Loucy (cell line): ENCODE results near the gene NFASC.

Experiments used
- H2AFZ ChIP-seq: fragments of 200-600 bp; sonication (generic); 2 replicates; pipeline ENCODE4 v1.6.0; 2016; ENCODE audit warnings: antibody characterized with exemption, mild to moderate bottlenecking, low read length, moderate library complexity
- H3F3A ChIP-seq: fragments of 200-600 bp; 2 replicates; pipeline ENCODE4 v1.6.0; 2016; ENCODE audit warnings: antibody characterized with exemption, low read depth, mild to moderate bottlenecking
- H3K27me3 ChIP-seq: fragments of 200-600 bp; sonication (generic); 2 replicates; pipeline ENCODE4 v1.6.1; 2014; ENCODE audit warnings: low read length, mild to moderate bottlenecking; ENCODE audit not compliant: insufficient read depth, poor library complexity, severe bottlenecking
- H3K36me3 ChIP-seq: fragments of 200-600 bp; sonication (generic); 2 replicates; pipeline ENCODE4 v1.6.1; 2016; ENCODE audit warnings: low read length; ENCODE audit not compliant: insufficient read depth
- H3K4me1 ChIP-seq: fragments of 200-600 bp; sonication (generic); 2 replicates; pipeline ENCODE4 v1.5.1; 2014; ENCODE audit warnings: low read length, mild to moderate bottlenecking; ENCODE audit not compliant: insufficient read depth, poor library complexity, severe bottlenecking
- H3K4me2 ChIP-seq: fragments of 200-600 bp; sonication (generic); 2 replicates; pipeline ENCODE4 v1.6.0; 2014; ENCODE audit warnings: antibody characterized with exemption, low read length, low read depth, mild to moderate bottlenecking; ENCODE audit not compliant: poor library complexity, severe bottlenecking
- H3K4me3 ChIP-seq: fragments of 200-600 bp; sonication (generic); 2 replicates; pipeline ENCODE4 v1.5.1; 2014; ENCODE audit warnings: low read length, mild to moderate bottlenecking, mixed read lengths; ENCODE audit not compliant: poor library complexity, severe bottlenecking
- H3K79me2 ChIP-seq: fragments of 200-600 bp; sonication (generic); 2 replicates; pipeline ENCODE4 v1.6.1; 2014; ENCODE audit warnings: low read length; ENCODE audit not compliant: insufficient read depth
- H3K9ac ChIP-seq: fragments of 200-600 bp; sonication (generic); 2 replicates; pipeline ENCODE4 v1.6.0; 2014; ENCODE audit warnings: mild to moderate bottlenecking, low read depth, low read length, moderate library complexity; ENCODE audit not compliant: poor library complexity, severe bottlenecking
- H3K9me2 ChIP-seq: fragments of 200-600 bp; sonication (generic); replicated peaks from 2 replicates; pipeline ENCODE4 v1.6.1; 2016; ENCODE audit warnings: low read depth, low read length, mixed read lengths
- H3K9me3 ChIP-seq: fragments of 200-600 bp; sonication (generic); 2 replicates; pipeline ENCODE4 v1.6.1; 2014; ENCODE audit warnings: mild to moderate bottlenecking, antibody characterized with exemption, low read length, low read depth; ENCODE audit not compliant: insufficient read depth
- H4K20me1 ChIP-seq: fragments of 200-600 bp; sonication (generic); 2 replicates; pipeline ENCODE4 v1.6.0; 2014; ENCODE audit warnings: antibody characterized with exemption, low read length, mild to moderate bottlenecking; ENCODE audit not compliant: insufficient read depth, poor library complexity, severe bottlenecking
- EZH2phosphoT487 ChIP-seq: fragments of 200-600 bp; IDR thresholded peaks from 2 replicates; pipeline ENCODE4 v1.6.1; 2018; ENCODE audit warnings: antibody characterized with exemption, mild to moderate bottlenecking, moderate library complexity, borderline replicate concordance
- TF ChIP-seq, protein P1 (sequence below): fragments of 200-600 bp; sonication (generic); conservative IDR thresholded peaks from 2 replicates; pipeline ENCODE4 v1.5.1; 2014; ENCODE audit warnings: mild to moderate bottlenecking, antibody characterized with exemption, low read length

NFASC gene

DNA sequence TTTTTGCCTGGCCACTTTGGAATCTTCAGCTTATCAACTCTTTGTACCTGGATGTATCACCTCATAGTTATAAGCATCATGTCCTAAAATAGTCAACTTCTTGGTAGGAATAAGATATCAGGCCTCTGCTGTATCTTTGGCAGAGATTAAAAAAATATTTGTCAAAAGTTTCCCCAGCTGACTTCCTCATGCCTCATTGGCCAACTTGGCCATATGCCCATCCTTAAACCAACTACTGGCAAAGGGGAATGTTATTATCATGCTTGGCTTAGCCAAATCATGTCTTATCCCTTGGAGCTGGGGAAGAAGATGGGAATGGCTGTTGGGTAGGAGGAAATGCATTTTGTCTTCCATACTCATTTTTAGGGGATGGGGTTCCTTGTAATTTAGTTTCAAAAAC, 23.4 kb downstream of the NFASC start:
- H3K9ac ChIP-seq = no peak overlapping the region
- no peaks in the 10 kb centered on the region for H3K9me2 ChIP-seq
- no peaks in the 10 kb centered on the region for H4K20me1 ChIP-seq
- no peak overlapping the region for H3K4me3 ChIP-seq
- H3K79me2 ChIP-seq = no peaks in the 10 kb centered on the region
- no peaks in the 10 kb centered on the region for H3F3A ChIP-seq
- H2AFZ ChIP-seq = no peak overlapping the region
- no peaks in the 10 kb centered on the region for H3K36me3 ChIP-seq
- TF ChIP-seq EZH2phosphoT487 = no peak
- TF ChIP-seq, protein P1, sequence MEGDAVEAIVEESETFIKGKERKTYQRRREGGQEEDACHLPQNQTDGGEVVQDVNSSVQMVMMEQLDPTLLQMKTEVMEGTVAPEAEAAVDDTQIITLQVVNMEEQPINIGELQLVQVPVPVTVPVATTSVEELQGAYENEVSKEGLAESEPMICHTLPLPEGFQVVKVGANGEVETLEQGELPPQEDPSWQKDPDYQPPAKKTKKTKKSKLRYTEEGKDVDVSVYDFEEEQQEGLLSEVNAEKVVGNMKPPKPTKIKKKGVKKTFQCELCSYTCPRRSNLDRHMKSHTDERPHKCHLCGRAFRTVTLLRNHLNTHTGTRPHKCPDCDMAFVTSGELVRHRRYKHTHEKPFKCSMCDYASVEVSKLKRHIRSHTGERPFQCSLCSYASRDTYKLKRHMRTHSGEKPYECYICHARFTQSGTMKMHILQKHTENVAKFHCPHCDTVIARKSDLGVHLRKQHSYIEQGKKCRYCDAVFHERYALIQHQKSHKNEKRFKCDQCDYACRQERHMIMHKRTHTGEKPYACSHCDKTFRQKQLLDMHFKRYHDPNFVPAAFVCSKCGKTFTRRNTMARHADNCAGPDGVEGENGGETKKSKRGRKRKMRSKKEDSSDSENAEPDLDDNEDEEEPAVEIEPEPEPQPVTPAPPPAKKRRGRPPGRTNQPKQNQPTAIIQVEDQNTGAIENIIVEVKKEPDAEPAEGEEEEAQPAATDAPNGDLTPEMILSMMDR = no peak
- H3K4me2 ChIP-seq = no peak overlapping the region
- no peaks in the 10 kb centered on the region for H3K27me3 ChIP-seq
- no peaks in the 10 kb centered on the region for H3K4me1 ChIP-seq
- no peaks in the 10 kb centered on the region for H3K9me3 ChIP-seq

DNA sequence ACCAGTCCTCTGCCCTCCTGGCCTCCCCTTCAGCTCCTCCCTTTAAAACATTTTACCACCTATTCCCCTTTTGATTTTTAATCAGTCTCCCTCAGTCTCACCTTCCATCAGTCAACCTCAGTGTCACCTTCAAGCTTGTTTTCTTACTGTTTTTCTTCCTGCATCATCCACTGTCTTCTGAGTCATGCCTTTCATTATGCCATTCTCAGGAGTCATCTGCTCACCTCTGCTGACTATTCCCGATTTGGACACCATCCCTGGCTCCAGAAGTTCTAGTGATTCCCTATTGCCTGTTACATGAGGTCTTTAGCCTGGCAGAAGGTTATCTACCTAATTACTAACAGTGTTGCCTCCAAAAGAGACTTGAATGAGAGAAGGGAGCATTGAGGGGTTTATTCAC, 23.9 kb downstream of the NFASC start:
- H3K27me3 ChIP-seq = no peaks in the 10 kb centered on the region
- H3F3A ChIP-seq = no peaks in the 10 kb centered on the region
- H3K9ac ChIP-seq = no peak overlapping the region
- H3K4me2 ChIP-seq = no peak overlapping the region
- H2AFZ ChIP-seq = no peak overlapping the region
- H3K9me2 ChIP-seq = no peaks in the 10 kb centered on the region
- H3K4me3 ChIP-seq = no peak overlapping the region
- no peaks in the 10 kb centered on the region for H4K20me1 ChIP-seq
- no peaks in the 10 kb centered on the region for H3K9me3 ChIP-seq
- TF ChIP-seq, protein P1 = no peak
- no peak for TF ChIP-seq EZH2phosphoT487
- no peaks in the 10 kb centered on the region for H3K79me2 ChIP-seq
- H3K36me3 ChIP-seq = no peaks in the 10 kb centered on the region
- no peaks in the 10 kb centered on the region for H3K4me1 ChIP-seq

DNA sequence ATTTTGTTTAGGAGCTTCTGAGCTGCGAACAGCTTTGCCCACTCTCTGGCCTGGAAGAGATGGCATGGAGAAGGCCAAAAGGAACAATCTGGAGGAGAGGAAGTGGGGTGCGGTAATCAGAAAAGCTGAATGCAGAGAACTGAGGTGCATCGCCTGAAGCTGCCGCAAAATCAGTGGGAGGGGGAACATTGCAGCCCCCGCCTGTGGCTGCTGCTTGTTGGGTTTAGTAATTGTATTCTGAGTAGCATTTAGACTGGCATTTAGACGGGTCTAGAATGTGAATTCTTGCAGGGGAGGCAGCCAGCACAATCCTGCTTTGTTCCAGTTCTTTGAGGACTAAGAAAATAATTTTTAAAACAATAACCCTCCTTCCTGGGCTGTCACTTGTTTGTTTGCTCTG, 25.4 kb downstream of the NFASC start:
- Histone ChIP-seq H3K9me2 (no peaks in the 10 kb centered on the region), H3K36me3 (no peaks in the 10 kb centered on the region), H3K4me2 (no peak overlapping the region), H3K9me3 (no peaks in the 10 kb centered on the region), H3F3A (no peaks in the 10 kb centered on the region), H4K20me1 (no peaks in the 10 kb centered on the region), H3K4me1 (no peaks in the 10 kb centered on the region), H2AFZ (no peak overlapping the region), H3K27me3 (no peaks in the 10 kb centered on the region), H3K4me3 (no peak overlapping the region), H3K9ac (no peak overlapping the region), H3K79me2 (no peaks in the 10 kb centered on the region)
- TF ChIP-seq EZH2phosphoT487 = no peak
- TF ChIP-seq, protein P1 = no peak
